Ectodermal cell (in vitro differentiated cells): ENCODE measurements around the gene TRPC4.

Source experiments
- H3K27ac ChIP-seq: 2 replicates; pipeline ENCODE4 v1.7.0; 2013; ENCODE audit warnings: mild to moderate bottlenecking, low read depth, low read length; ENCODE audit not compliant: insufficient read depth, poor library complexity, severe bottlenecking
- H3K27me3 ChIP-seq: 2 replicates; pipeline ENCODE4 v1.7.0; 2013; ENCODE audit warnings: mild to moderate bottlenecking, low read length; ENCODE audit not compliant: insufficient read depth, control insufficient read depth, poor library complexity, severe bottlenecking
- H3K36me3 ChIP-seq: one replicate; pipeline ENCODE4 v1.7.0; 2013; ENCODE audit warnings: low read length; ENCODE audit not compliant: control insufficient read depth, insufficient read depth
- H3K4me1 ChIP-seq: one replicate; pipeline ENCODE4 v1.7.0; 2013; ENCODE audit warnings: low read length; ENCODE audit not compliant: control insufficient read depth, insufficient read depth
- H3K4me3 ChIP-seq: 2 replicates; pipeline ENCODE4 v1.7.0; 2013; ENCODE audit warnings: low read depth, low read length, control low read depth; ENCODE audit not compliant: insufficient read depth
- H3K9me3 ChIP-seq: 2 replicates; pipeline ENCODE4 v1.7.0; 2013; ENCODE audit warnings: mild to moderate bottlenecking, low read length, moderate library complexity; ENCODE audit not compliant: control insufficient read depth
- WGBS, 2 experiments: methylation state at CpG; one replicate each; pipeline ENCODE4 v1.1.7; 2013; ENCODE audit warnings: missing lambda C conversion rate in 2 of 2; 5-methylcytosine and 5-hydroxymethylcytosine counted together

Gene TRPC4

DNA sequence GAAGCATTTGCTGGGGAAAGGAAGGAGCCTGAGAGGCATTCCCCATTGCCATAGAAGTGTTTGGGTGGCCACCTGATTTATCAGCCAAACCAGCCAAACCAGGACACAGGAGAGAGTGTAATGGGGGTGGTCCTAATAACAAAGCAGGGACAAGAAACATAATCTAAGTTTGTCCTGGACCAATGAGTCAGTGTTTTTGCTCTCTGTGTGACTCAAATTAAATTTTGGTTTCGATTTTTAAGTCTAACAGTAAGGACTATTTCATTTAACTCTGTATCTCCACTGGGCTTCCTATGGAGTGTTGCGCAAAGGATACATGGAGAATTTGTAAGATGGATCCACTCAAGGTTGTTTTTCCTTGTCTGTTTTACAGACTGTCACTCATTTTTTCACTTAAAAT, 19.5 kb upstream of the TRPC4 start:
- Histone ChIP-seq H3K9me3 (no peaks in the 10 kb centered on the region), H3K27me3 (no peaks in the 10 kb centered on the region), H3K36me3 (no peaks in the 10 kb centered on the region), H3K4me3 (no peak overlapping the region), H3K27ac (no peak overlapping the region), H3K4me1 (no peaks in the 10 kb centered on the region)
- 88 to 97% methylated on average over 1 to 2 of the region's 2 CpGs for WGBS, 2 experiments

DNA sequence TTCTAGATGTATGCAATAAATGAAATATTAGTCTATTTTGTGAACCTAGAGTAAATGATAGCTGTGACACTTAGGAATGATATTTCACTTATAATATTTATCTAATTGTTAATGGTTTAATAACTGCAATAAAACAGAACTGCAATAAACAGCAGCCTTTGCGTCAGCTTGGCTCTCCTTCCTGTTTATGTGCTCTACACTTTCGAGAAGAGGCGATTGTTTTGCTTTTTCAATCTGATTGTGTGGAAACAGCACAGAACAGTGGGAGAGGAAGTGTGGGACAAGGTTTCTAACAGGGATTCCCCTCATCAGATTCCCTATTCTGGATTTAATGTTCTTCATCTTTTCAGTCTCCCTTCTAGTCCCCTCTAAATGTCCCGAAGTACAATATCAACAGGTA, 17.3 kb upstream of the TRPC4 start:
- Histone ChIP-seq H3K36me3 (no peaks in the 10 kb centered on the region), H3K27me3 (no peaks in the 10 kb centered on the region), H3K27ac (no peak overlapping the region), H3K4me1 (no peaks in the 10 kb centered on the region), H3K9me3 (no peaks in the 10 kb centered on the region), H3K4me3 (no peak overlapping the region)
- WGBS, 2 experiments: 88 to 94% methylated on average over 3 of the region's 4 CpGs

DNA sequence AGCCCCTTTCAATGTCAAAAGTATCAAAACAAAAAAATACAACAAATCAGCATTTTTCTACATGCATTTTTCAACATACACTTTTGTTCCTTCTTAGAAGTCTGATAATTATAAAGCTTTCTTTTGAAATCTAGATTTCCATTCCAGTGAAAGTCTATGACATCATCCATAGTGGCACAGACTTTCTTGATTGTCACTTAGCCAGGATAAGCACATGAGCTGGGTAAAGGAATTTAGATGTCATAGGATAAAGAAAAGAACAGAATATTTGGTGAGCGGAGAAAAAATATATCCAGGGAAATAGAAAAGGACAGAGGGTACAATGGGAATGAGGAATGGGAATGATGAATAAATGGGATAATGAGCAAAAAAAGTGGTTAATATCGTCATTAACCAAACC, 15.1 kb upstream of the TRPC4 start:
- Histone ChIP-seq H3K4me3 (no peak overlapping the region), H3K36me3 (no peaks in the 10 kb centered on the region), H3K4me1 (no peaks in the 10 kb centered on the region), H3K9me3 (no peaks in the 10 kb centered on the region), H3K27me3 (no peaks in the 10 kb centered on the region), H3K27ac (no peak overlapping the region)
- WGBS, 2 experiments: 88 to 99% methylated on average over 1 to 2 of the region's 2 CpGs

DNA sequence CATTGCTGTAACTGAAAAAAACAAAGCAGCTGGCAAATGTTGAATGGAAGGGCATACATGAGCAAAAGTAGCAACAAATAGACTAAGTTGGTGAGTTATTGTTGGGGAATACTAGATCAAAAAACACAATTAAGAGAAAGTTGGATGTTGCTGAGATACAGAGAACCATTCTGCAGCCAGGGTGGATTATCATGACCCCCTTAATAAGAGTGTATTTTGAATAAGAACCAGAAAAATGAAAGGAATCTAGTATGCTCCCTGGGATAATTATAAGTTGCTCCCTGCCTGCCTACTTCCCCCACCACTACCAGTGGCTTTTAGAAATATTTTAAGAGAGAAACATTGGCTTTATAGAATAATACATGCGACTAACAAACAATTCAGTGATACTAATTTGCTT, 14.5 kb upstream of the TRPC4 start:
- no peaks in the 10 kb centered on the region for H3K27me3 ChIP-seq
- no peak overlapping the region for H3K27ac ChIP-seq
- no peaks in the 10 kb centered on the region for H3K9me3 ChIP-seq
- H3K36me3 ChIP-seq: no peaks in the 10 kb centered on the region
- WGBS, 2 experiments: 100% methylated on average over 1 of the region's 1 CpG; no CpG with 5 or more reads in 1 of the 2 experiments
- H3K4me3 ChIP-seq: no peak overlapping the region
- H3K4me1 ChIP-seq: no peaks in the 10 kb centered on the region

DNA sequence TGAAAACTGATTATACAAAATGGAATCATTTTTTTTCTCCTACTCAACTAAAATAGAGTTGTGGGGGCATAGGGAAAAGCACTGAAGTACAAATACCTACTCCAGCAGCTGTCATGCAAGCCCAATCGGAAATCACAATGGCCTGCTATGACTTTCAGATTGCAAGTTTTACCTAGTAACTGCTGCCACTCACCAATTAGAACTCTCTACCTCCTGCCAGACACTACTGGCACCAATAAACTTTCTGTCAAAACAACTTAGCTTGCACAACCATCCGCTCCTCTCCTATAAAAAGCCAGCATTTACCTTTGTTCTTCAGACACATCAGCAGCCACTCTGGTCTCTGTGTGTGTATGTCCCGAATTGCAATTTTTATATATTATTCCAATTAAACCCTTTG, 9.3 kb upstream of the TRPC4 start:
- Histone ChIP-seq H3K27ac (no peak overlapping the region), H3K9me3 (no peaks in the 10 kb centered on the region), H3K4me1 (no peaks in the 10 kb centered on the region), H3K27me3 (no peaks in the 10 kb centered on the region), H3K4me3 (no peak overlapping the region), H3K36me3 (no peaks in the 10 kb centered on the region)
- WGBS, 2 experiments: 85 to 93% methylated on average over 2 to 3 of the region's 3 CpGs

DNA sequence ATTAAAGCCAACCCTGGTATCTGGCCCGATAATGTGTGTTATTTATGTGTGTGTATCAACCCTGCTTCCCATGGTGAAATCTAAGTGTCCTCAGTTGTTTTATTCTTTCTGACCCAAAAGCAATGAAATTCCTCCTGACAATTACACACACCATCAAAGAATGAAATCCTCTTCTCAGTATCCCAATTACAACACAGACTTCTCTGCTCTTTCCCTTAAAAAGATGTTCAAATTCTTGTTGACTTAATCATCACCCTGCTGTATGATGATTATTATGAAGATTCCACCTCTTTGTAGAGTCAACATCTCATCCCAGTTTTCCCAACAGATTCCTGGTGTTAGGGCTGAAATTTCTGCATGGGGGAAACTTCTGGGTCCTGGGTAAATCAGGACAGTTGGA, 8.9 kb upstream of the TRPC4 start:
- 100% methylated on average over 1 of the region's 1 CpG; no CpG with 5 or more reads in 1 of the 2 experiments for WGBS, 2 experiments
- H3K9me3 ChIP-seq: no peaks in the 10 kb centered on the region

DNA sequence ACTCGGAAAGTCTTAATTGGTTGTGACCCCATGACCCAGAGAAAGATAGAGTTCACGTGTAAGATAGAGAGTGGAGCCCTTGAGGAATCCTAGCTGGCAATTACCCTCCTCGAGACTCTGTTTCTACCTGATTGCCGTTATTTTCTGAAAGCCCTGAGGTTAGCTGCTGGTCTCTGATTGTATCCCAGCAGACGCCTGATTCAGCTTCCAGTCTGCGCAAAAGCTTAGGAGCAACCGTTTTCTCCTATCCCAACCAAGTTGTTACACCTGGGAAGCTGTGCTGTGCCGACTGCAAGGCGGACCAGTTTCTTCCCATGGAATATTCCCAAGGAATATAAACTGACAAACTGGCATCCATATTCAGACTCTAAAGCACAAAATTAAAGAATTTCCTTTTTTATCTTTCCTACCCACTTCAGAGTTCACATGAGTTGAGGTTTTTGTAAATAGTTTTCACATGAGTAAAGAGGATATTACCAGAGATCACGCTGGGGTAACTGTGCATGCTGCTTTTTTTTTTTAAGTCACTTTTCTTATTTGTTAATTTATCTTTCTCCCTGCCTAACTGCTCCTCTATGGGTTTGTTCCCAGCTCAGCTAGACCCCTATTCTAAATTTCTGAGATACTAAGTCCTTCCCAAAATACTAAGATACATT, 1.5 kb upstream of the TRPC4 start:
- Histone ChIP-seq H3K36me3 (no peaks in the 10 kb centered on the region), H3K4me1 (peaks cover 8% of the 10 kb centered on the region), H3K9me3 (no peaks in the 10 kb centered on the region), H3K27me3 (no peaks in the 10 kb centered on the region), H3K27ac (no peak overlapping the region), H3K4me3 (no peak overlapping the region)
- WGBS, 2 experiments: 71 to 74% methylated on average over 9 to 10 of the region's 10 CpGs

More for the DNA sequence above, 8.9 kb upstream of the TRPC4 start:
- Histone ChIP-seq H3K27ac (no peak overlapping the region), H3K4me1 (no peaks in the 10 kb centered on the region), H3K36me3 (no peaks in the 10 kb centered on the region), H3K27me3 (no peaks in the 10 kb centered on the region), H3K4me3 (no peak overlapping the region)

DNA sequence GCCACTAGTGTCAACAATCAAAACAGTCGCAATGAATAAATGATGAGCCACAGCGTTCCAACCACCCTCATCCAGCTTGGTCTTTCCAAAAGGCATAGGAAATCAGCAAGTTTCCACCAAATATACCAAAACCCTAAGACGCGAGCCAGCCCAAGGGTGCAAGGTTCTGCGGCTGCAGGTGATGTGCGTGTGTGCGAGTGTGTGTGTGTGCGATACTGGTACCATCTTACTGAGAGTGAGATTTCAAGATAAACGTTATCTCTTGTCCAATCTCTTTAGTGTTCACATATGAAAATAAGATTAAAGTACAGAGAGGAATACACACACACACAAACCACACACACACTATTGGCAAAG, 895 bp upstream of the TRPC4 start:
- H3K4me3 ChIP-seq: peak overlapping the region; percentile 62
- H3K36me3 ChIP-seq: no peaks in the 10 kb centered on the region
- peaks cover 8% of the 10 kb centered on the region for H3K4me1 ChIP-seq
- H3K9me3 ChIP-seq: no peaks in the 10 kb centered on the region
- WGBS, 2 experiments: 68 to 75% methylated on average over 8 to 9 of the region's 9 CpGs
- no peak overlapping the region for H3K27ac ChIP-seq
- no peaks in the 10 kb centered on the region for H3K27me3 ChIP-seq

DNA sequence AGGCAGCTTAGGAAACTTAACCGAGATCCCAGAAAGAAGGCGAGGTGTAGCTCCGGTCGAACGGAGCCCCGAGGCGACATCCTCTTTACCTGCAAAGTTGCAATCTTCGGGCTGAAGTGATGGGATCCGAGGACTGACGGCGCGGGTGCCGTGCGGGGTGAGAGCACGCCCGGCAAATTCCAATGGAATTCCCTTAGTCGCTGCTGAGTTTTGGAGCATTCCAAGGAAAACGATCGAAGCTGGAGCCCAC, 141 bp downstream of the TRPC4 start:
- Histone ChIP-seq H3K9me3 (no peaks in the 10 kb centered on the region), H3K36me3 (no peaks in the 10 kb centered on the region), H3K4me1 (peaks cover 8% of the 10 kb centered on the region), H3K27ac (peak overlapping the region; percentile 47), H3K4me3 (peak overlapping the region; percentile 62), H3K27me3 (no peaks in the 10 kb centered on the region)
- 0 to 1% methylated on average over 19 of the region's 19 CpGs for WGBS, 2 experiments

DNA sequence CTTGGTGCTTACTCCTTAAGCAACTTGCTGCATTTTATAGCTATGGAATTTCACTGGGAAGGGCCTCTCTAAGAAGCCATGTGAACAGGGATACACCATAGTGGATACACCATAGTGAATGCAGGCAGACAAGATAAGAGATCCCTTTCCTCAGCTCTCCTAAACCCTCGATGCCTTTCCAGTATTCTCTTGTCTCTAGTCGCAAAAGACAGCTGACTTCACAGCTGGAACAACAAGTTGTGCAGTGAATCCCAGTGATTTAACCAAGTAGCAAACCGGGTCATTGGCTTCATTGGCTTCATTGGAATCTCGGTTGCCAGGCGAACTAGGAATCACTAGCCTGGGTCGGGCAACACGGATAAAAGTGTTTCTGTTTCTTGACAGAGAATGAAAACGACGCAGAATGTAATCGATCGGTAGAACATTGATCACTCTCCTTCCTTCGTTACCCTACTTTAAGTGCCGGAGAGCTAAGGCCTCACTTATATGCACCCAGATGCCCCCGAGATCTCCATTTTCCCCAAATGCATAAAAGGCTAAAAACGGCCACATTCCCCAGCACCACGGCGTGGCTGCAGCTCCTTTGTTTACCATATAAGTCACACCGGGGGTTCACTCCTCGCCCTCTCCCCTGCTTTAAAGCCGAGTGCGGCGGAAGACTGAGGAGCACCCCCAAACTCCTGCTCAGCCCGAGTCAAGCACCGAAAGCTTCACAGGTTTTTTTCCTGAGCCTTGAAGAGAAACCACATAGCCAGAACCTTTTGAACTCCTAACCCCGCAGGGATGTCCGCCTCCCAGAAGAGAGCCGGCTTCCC, 674 bp downstream of the TRPC4 start:
- peak overlapping the region; percentile 62 for H3K4me3 ChIP-seq
- WGBS, 2 experiments: 2 to 3% methylated on average over 27 of the region's 27 CpGs
- no peaks in the 10 kb centered on the region for H3K27me3 ChIP-seq
- no peaks in the 10 kb centered on the region for H3K9me3 ChIP-seq
- no peaks in the 10 kb centered on the region for H3K36me3 ChIP-seq
- H3K4me1 ChIP-seq: peaks cover 8% of the 10 kb centered on the region
- H3K27ac ChIP-seq: peak overlapping the region; percentile 47
